HG02610 (cell line): ENCODE results near the gene CHRM1.
"Not testable (repeated sequence)": the region's sequence is repeated elsewhere in the genome, so short reads cannot be mapped to it uniquely, and the experiment has no call there.

Source experiments
- ATAC-seq: cut with Tn5 transposase; IDR thresholded peaks from one replicate; pipeline ENCODE4 v1.9.1; 2021; ENCODE audit warnings: mild to moderate bottlenecking, moderate library complexity; ENCODE audit not compliant: unreplicated experiment

Gene CHRM1

DNA sequence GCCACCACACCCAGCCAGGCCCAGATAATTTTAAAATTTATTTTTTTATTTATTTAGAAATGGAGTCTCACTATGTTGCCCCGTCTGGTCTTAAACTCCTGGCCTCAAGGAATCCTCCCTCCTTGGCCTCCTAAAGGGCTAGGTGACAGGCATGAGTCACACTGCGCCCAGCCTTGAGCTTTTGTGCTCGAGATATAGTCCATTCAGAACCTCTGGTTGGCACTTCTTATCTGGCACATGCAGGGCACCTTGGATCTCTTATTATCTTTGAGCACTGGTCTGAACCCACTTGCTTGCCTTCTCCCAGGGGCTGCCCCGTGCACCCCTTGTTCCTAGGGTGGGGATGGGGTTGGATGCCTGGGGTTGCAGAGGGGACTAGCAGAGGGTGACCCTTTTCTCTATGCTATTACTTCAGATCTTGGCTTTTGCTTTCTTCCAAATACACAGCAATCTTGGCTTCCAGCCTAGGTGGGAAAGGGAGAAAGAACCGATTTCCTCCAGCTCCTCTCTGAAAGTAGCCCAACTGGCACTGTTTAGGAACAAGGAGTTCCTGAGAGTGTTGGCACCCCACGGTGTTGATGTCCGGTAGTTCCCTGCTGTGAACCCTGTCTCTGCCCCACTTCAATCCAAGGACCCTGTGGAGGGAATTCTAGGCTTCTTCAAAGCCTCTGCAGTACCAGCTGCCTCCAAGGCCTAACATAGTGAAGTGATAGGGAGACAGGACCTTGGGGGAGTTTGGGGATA, 41.8 kb downstream of the CHRM1 start:
- no peak for ATAC-seq

- ATAC-seq = no peak
Observed at GRCh38 chr11:62876712-62877111, 44.5 kb downstream of the CHRM1 start.

DNA sequence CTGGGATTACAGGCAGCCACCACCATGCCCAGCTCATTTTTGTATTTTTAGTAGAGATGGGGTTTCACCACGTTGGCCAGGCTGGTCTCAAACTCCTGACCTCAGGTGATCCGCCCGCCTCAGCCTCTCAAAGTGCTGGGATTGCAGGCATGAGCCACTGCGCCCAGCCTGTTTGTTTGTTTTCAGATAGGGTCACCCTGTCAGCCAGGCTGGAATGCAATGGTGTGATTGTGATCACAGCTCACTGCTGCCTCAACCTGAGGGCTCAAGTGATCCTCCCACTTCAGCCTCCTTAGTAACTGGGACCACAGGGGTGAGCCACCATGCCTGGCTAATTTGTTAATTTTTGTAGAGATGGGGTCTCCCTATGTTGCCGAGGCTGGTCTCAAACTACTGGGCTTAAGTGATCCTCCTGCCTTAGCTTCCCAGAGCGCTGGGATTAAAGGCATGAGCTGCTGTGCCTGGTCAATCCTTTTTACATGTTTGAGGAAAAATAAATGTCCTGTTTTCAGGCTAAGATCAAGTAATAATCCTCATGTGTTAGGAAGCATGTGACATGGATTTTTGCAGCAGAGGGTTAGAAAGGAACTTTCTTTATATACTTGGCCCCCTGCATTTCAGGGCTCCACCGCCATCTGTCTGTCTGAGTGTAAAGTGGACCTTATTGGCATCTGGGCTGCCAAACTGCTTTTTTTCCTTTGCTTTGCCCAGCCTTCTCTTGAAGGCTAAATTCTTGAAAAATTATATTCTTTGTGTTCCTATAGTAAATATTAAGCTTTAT, 45.3 kb downstream of the CHRM1 start:
- no peak for ATAC-seq

GRCh38 chr11:62874851-62875250, 46.3 kb downstream of the CHRM1 start:
- no peak for ATAC-seq

- no peak for ATAC-seq
Observed at GRCh38 chr11:62865635-62866034, 55.5 kb downstream of the CHRM1 start.

GRCh38 chr11:62863687-62864335, 57.4 kb downstream of the CHRM1 start:
- no peak for ATAC-seq

DNA sequence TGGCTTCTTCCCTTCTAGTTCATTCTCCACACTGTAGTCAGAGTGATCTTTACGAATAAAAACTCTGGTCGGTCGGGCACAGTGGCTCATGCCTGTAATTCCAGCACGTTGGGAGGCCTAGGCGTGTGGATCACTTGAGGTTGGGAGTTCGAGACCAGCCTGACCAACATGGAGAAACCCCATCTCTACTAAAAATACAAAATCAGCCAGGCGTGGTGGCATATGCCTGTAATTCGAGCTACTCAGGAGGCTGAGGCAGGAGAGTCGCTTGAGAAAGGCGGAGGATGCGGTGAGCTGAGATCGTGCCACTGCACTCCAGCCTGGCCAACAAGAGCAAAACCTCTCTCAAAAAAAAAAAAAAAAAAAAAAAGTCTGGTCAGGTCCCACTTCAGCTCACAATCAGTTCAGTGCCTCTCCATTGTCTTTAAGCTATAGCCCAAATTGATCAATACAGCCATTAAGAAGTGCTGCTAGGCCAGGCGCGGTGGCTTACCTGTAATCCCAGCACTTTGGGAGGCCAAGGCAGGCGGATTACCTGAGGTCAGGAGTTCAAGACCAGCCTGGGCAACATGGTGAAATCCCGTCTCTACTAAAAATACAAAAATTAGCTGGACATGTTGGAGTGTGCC, 59.5 kb downstream of the CHRM1 start:
- ATAC-seq = not testable (repeated sequence)

DNA sequence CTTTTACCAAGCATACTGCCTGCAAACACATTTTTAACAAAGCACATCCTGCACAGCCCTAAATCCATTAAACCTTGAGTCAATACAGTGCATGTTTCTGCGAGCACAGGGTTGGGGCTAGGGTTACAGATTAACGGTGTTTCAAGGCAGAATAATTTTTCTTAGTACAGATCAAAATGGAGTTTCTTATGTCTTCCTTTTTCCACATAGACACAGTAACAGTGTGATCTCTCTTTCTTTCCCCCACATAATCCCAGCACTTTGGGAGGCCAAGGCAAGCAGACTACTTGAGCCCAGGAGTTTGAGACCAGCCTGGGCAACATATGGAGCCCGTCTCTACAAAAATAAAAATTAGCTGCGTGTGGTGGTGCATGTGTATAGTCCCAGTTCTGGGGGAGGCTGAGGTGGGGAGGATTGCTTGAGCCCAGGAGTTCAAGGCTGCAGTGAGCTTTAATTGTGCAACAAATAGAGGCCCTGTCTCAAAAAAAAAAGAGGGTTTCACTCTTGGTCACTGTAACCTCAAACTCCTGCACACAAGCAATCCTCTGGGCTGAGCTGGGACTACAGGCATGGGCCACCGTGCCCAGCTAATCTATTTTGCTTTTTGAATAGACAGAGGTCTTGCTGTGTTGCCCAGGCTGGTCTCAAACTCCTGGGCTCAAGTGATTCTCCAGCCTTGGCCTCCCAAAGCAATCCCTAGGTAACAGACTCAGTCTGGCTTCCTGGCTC, 60.2 kb downstream of the CHRM1 start:
- no peak for ATAC-seq

- not testable (repeated sequence) for ATAC-seq
Observed at GRCh38 chr11:62859281-62859703, 61.9 kb downstream of the CHRM1 start.
